Measurements from ENCODE around the gene KLHL29. TPM values are rescaled to one million over a fixed set of nuclear protein-coding genes. Genes with fewer than 3 reads are reported as not detected.

KLHL29 gene
- total RNA-seq, 1 experiment from 2014 or later: 16.7 TPM

DNA sequence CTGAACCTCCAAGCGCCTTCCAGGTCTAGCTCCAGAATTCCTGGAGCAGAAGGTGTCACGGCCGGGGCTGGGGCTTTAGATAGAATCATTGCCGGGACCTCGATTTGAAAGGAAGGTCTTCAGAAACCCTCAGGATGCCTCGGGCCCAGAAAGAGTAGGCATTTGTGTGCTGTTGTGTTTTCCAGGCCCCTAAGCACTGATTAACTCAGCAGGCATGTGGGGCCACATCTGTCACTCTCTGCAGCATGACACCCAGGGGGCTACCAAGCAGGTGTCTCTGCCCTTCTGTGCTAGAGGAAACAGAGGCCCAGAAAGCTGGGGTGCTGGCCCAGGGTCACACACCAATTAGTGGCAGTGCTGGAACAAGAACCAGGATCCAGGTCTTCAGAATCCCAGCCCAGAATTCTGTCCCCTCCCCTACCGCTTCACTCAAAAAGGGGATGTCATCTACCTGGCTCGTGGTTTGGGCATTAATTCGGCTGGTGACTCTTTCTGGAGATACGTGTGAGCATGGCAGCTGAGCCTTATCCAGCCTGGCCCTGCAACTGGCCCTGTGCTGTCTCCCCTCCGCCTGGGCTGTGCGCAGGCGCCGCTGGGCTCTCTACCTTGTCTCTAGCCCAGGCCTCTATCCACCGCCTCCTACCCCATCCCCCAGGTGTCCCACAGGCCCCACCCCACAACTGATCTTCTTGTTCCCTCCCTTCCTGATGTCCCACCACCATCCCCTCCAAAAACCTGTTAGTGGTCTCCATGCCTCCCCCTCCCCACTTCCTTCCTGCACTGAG is 296.6 kb downstream of the KLHL29 start (continued):
- TF ChIP-seq, protein P1, sequence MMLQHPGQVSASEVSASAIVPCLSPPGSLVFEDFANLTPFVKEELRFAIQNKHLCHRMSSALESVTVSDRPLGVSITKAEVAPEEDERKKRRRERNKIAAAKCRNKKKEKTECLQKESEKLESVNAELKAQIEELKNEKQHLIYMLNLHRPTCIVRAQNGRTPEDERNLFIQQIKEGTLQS (IDR thresholded peaks at IDR 0.05): no peak
- TF ChIP-seq EZH2phosphoT487 (IDR thresholded peaks at IDR 0.05; ENCODE audit: borderline replicate concordance) (no peak), EGR1 (IDR thresholded peaks at IDR 0.05; ENCODE audit: low read depth) (no peak), POLR2A (IDR thresholded peaks at IDR 0.05; ENCODE audit: borderline replicate concordance, extremely low read depth, insufficient read depth, insufficient read length) (no peak), SP1 (IDR thresholded peaks at IDR 0.05; ENCODE audit: low read depth) (no peak), ZFX (IDR thresholded peaks at IDR 0.05) (no peak)
- TF ChIP-seq, protein P2, sequence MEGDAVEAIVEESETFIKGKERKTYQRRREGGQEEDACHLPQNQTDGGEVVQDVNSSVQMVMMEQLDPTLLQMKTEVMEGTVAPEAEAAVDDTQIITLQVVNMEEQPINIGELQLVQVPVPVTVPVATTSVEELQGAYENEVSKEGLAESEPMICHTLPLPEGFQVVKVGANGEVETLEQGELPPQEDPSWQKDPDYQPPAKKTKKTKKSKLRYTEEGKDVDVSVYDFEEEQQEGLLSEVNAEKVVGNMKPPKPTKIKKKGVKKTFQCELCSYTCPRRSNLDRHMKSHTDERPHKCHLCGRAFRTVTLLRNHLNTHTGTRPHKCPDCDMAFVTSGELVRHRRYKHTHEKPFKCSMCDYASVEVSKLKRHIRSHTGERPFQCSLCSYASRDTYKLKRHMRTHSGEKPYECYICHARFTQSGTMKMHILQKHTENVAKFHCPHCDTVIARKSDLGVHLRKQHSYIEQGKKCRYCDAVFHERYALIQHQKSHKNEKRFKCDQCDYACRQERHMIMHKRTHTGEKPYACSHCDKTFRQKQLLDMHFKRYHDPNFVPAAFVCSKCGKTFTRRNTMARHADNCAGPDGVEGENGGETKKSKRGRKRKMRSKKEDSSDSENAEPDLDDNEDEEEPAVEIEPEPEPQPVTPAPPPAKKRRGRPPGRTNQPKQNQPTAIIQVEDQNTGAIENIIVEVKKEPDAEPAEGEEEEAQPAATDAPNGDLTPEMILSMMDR (IDR thresholded peaks at IDR 0.05 in 2 of 3, conservative IDR thresholded peaks at IDR 0.05 in 1 of 3; ENCODE audit: borderline replicate concordance in 1 of 3, insufficient read depth in 1 of 3, low read depth in 2 of 3, low read length in 2 of 3): no peak

DNA sequence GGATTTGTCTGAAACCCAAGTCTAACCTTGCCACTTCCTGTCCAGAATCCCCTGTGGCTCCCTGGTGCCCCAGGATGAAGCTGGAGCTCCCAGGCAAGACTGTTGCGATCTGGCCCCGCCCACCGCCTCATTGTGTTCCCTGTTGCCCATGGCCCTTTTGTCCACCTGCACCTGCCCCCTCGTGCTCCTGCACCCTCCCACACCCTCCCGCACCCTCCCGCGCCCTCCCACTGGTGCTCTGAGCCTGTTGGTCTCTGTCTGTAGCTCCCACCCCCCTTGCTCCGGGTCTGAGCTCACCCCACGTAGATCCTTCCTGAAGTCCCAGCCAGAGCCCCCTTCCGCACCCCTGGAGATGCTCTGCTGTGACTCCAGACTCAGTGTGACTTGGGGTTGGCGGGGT is 297.5 kb downstream of the KLHL29 start:
- ChIA-PET RAD21 (ENCODE audit: low non-redundant PET in 1 of 2, low total read pairs in 2 of 2, uncharacterized antibody in 2 of 2, unreplicated experiment in 2 of 2) (no interaction called here), POLR2A (no interaction called here), CTCF (no interaction called here)
- no peak for DNase-seq (ENCODE audit: low read depth, low spot score)
- Histone ChIP-seq H3K27me3 (ENCODE audit: insufficient read depth, low read length) (no peaks in the 10 kb centered on the region), H3K79me2 (ENCODE audit: insufficient read depth, low read length) (no peaks in the 10 kb centered on the region), H4K20me1 (ENCODE audit: insufficient read depth) (no peaks in the 10 kb centered on the region), H3K9me2 (ENCODE audit: insufficient read depth) (no peaks in the 10 kb centered on the region), H2AFZ (ENCODE audit: low read depth, low read length, poor library complexity, severe bottlenecking) (no peak overlapping the region), H3K4me2 (ENCODE audit: low read length) (no peak overlapping the region), H3K36me3 (ENCODE audit: control insufficient read depth in 1 of 2, insufficient read depth in 2 of 2, low read length in 2 of 2) (no peaks in the 10 kb centered on the region), H3K4me1 (ENCODE audit: control insufficient read depth in 1 of 2, insufficient read depth in 2 of 2, low read length in 2 of 2) (no peaks in the 10 kb centered on the region), H3K27ac (ENCODE audit: low read depth, low read length) (no peak overlapping the region), H3K9me3 (ENCODE audit: control insufficient read depth in 1 of 2, insufficient read depth in 1 of 2, low read depth in 1 of 2, low read length in 2 of 2) (no peaks in the 10 kb centered on the region), H3K4me3 (replicated peaks in 1 of 2; ENCODE audit: low read depth in 1 of 2, low read length in 2 of 2) (no peak overlapping the region), H3K9ac (ENCODE audit: low read length) (no peak overlapping the region)
- BruUV-seq (replicated peaks): no TSS peak
- ATAC-seq: no peak
- TF ChIP-seq EGR1 (IDR thresholded peaks at IDR 0.05; ENCODE audit: low read depth) (no peak), FOSL1 (IDR thresholded peaks at IDR 0.05; ENCODE audit: low read depth) (no peak)
- TF ChIP-seq, protein P2 (IDR thresholded peaks at IDR 0.05 in 2 of 3, conservative IDR thresholded peaks at IDR 0.05 in 1 of 3; ENCODE audit: borderline replicate concordance in 1 of 3, insufficient read depth in 1 of 3, low read depth in 2 of 3, low read length in 2 of 3): no peak
- intact Hi-C loops (cut with micrococcal nuclease): no loop called here
